Activated naive CD8-positive, alpha-beta T cell treated with anti-CD3 and anti-CD28 coated beads, Interleukin-2, amount 50 U/mL, for 24 hours (primary cell): ENCODE data around the gene PSEN2.
"Not testable (repeated sequence)": the region's sequence is repeated elsewhere in the genome, so short reads cannot be mapped to it uniquely, and the experiment has no call there.

Experiments used
- ATAC-seq: fragments of 150-1000 bp; cut with Tn5 transposase; one replicate; pipeline ENCODE4 v1.10.0; 2021
- DNase-seq: peaks from one replicate; pipeline ENCODE4 v3.0.0; 2021
- H3K27ac Mint-ChIP-seq: one replicate; pipeline ENCODE4 v1.8.0; 2021; ENCODE audit warnings: mild to moderate bottlenecking, mixed read lengths
- H3K27me3 Mint-ChIP-seq: one replicate; pipeline ENCODE4 v1.8.0; 2021; ENCODE audit warnings: mixed read lengths
- H3K36me3 Mint-ChIP-seq: one replicate; pipeline ENCODE4 v1.8.0; 2021; ENCODE audit warnings: low read depth, mixed read lengths
- H3K4me1 Mint-ChIP-seq: one replicate; pipeline ENCODE4 v1.8.0; 2021; ENCODE audit warnings: mixed read lengths
- H3K4me3 Mint-ChIP-seq: one replicate; pipeline ENCODE4 v1.8.0; 2021; ENCODE audit warnings: mild to moderate bottlenecking, moderate library complexity, mixed read lengths
- H3K9me3 Mint-ChIP-seq: one replicate; pipeline ENCODE4 v1.8.0; 2021; ENCODE audit warnings: mixed read lengths

Gene PSEN2

GRCh38 chr1:226904772-226905171, 34.4 kb downstream of the PSEN2 start:
- Mint-ChIP-seq H3K4me3 (no peak overlapping the region), H3K27me3 (no peaks in the 10 kb centered on the region), H3K36me3 (peaks cover 2% of the 10 kb centered on the region), H3K4me1 (no peaks in the 10 kb centered on the region), H3K9me3 (no peaks in the 10 kb centered on the region), H3K27ac (no peak overlapping the region)
- ATAC-seq = no peak
- DNase-seq = no peak

- H3K27ac Mint-ChIP-seq = no peak overlapping the region
- no peak for ATAC-seq
- H3K36me3 Mint-ChIP-seq = peaks cover 2% of the 10 kb centered on the region
- no peaks in the 10 kb centered on the region for H3K4me1 Mint-ChIP-seq
- DNase-seq = no peak
- no peaks in the 10 kb centered on the region for H3K27me3 Mint-ChIP-seq
- H3K9me3 Mint-ChIP-seq = no peaks in the 10 kb centered on the region
- no peak overlapping the region for H3K4me3 Mint-ChIP-seq
Measured at GRCh38 chr1:226908419-226908818, 38.0 kb downstream of the PSEN2 start.

- H3K27ac Mint-ChIP-seq = no peak overlapping the region
- H3K4me1 Mint-ChIP-seq = no peaks in the 10 kb centered on the region
- peaks cover 2% of the 10 kb centered on the region for H3K36me3 Mint-ChIP-seq
- no peaks in the 10 kb centered on the region for H3K27me3 Mint-ChIP-seq
- no peak overlapping the region for H3K4me3 Mint-ChIP-seq
- no peaks in the 10 kb centered on the region for H3K9me3 Mint-ChIP-seq
- DNase-seq = no peak
- no peak for ATAC-seq
Measured at GRCh38 chr1:226908913-226909312, 38.5 kb downstream of the PSEN2 start.

- Mint-ChIP-seq H3K4me1 (no peaks in the 10 kb centered on the region), H3K36me3 (no peaks in the 10 kb centered on the region), H3K4me3 (no peak overlapping the region), H3K9me3 (no peaks in the 10 kb centered on the region), H3K27me3 (no peaks in the 10 kb centered on the region), H3K27ac (no peak overlapping the region)
- peak; percentile 69 for ATAC-seq
- peak; percentile 41 for DNase-seq
Measured at GRCh38 chr1:226912587-226913176, 42.3 kb downstream of the PSEN2 start.

- DNase-seq = no peak
- Mint-ChIP-seq H3K4me1 (no peaks in the 10 kb centered on the region), H3K9me3 (no peaks in the 10 kb centered on the region), H3K27ac (no peak overlapping the region), H3K36me3 (no peaks in the 10 kb centered on the region), H3K4me3 (no peak overlapping the region), H3K27me3 (no peaks in the 10 kb centered on the region)
- ATAC-seq = no peak
Measured at GRCh38 chr1:226915672-226915995, 45.2 kb downstream of the PSEN2 start.

GRCh38 chr1:226916497-226916896, 46.1 kb downstream of the PSEN2 start:
- ATAC-seq = no peak
- H3K27me3 Mint-ChIP-seq = no peaks in the 10 kb centered on the region

GRCh38 chr1:226919587-226919986, 49.2 kb downstream of the PSEN2 start:
- no peaks in the 10 kb centered on the region for H3K36me3 Mint-ChIP-seq
- DNase-seq (no peak), ATAC-seq (no peak)
- H3K27me3 Mint-ChIP-seq = peaks cover 2% of the 10 kb centered on the region
- H3K4me3 Mint-ChIP-seq = no peak overlapping the region
- no peaks in the 10 kb centered on the region for H3K9me3 Mint-ChIP-seq
- H3K27ac Mint-ChIP-seq = no peak overlapping the region
- no peaks in the 10 kb centered on the region for H3K4me1 Mint-ChIP-seq

More at GRCh38 chr1:226916497-226916896, 46.1 kb downstream of the PSEN2 start:
- no peak overlapping the region for H3K27ac Mint-ChIP-seq
- no peak overlapping the region for H3K4me3 Mint-ChIP-seq
- no peaks in the 10 kb centered on the region for H3K9me3 Mint-ChIP-seq
- H3K36me3 Mint-ChIP-seq = no peaks in the 10 kb centered on the region
- no peak for DNase-seq
- H3K4me1 Mint-ChIP-seq = no peaks in the 10 kb centered on the region

GRCh38 chr1:226919995-226920394, 49.6 kb downstream of the PSEN2 start:
- no peak overlapping the region for H3K27ac Mint-ChIP-seq
- DNase-seq (no peak), ATAC-seq (no peak)
- H3K27me3 Mint-ChIP-seq = peaks cover 2% of the 10 kb centered on the region
- no peaks in the 10 kb centered on the region for H3K9me3 Mint-ChIP-seq
- no peak overlapping the region for H3K4me3 Mint-ChIP-seq
- no peaks in the 10 kb centered on the region for H3K4me1 Mint-ChIP-seq
- no peaks in the 10 kb centered on the region for H3K36me3 Mint-ChIP-seq

- Mint-ChIP-seq H3K36me3 (no peaks in the 10 kb centered on the region), H3K27ac (no peak overlapping the region), H3K4me1 (no peaks in the 10 kb centered on the region), H3K27me3 (peaks cover 2% of the 10 kb centered on the region), H3K9me3 (no peaks in the 10 kb centered on the region), H3K4me3 (no peak overlapping the region)
- DNase-seq (no peak), ATAC-seq (no peak)
Measured at GRCh38 chr1:226920446-226920894, 50.1 kb downstream of the PSEN2 start.

GRCh38 chr1:226921504-226921903, 51.1 kb downstream of the PSEN2 start:
- DNase-seq = no peak
- ATAC-seq = no peak
- H3K4me1 Mint-ChIP-seq = no peaks in the 10 kb centered on the region
- no peak overlapping the region for H3K4me3 Mint-ChIP-seq
- no peak overlapping the region for H3K27ac Mint-ChIP-seq
- no peaks in the 10 kb centered on the region for H3K9me3 Mint-ChIP-seq
- H3K36me3 Mint-ChIP-seq = no peaks in the 10 kb centered on the region
- H3K27me3 Mint-ChIP-seq = peaks cover 2% of the 10 kb centered on the region

GRCh38 chr1:226929260-226930111, 59.1 kb downstream of the PSEN2 start:
- not testable (repeated sequence) for ATAC-seq, H3K4me3 Mint-ChIP-seq, H3K27me3 Mint-ChIP-seq, H3K27ac Mint-ChIP-seq, H3K4me1 Mint-ChIP-seq, DNase-seq, H3K36me3 Mint-ChIP-seq, H3K9me3 Mint-ChIP-seq

- ATAC-seq = no peak
- peaks cover 19% of the 10 kb centered on the region for H3K9me3 Mint-ChIP-seq
- DNase-seq = no peak
Measured at GRCh38 chr1:226934483-226935237, 64.2 kb downstream of the PSEN2 start.

GRCh38 chr1:226937940-226938725, 67.7 kb downstream of the PSEN2 start:
- ATAC-seq (no peak), DNase-seq (no peak)
- Mint-ChIP-seq H3K27me3 (no peaks in the 10 kb centered on the region), H3K4me3 (peak overlapping the region; percentile 84), H3K36me3 (peaks cover 10% of the 10 kb centered on the region), H3K4me1 (peaks cover 36% of the 10 kb centered on the region), H3K9me3 (peaks cover 19% of the 10 kb centered on the region), H3K27ac (peak overlapping the region; percentile 93)

More at GRCh38 chr1:226934483-226935237, 64.2 kb downstream of the PSEN2 start:
- peaks cover 8% of the 10 kb centered on the region for H3K36me3 Mint-ChIP-seq
- no peak overlapping the region for H3K27ac Mint-ChIP-seq
- H3K27me3 Mint-ChIP-seq = no peaks in the 10 kb centered on the region
- H3K4me1 Mint-ChIP-seq = peaks cover 21% of the 10 kb centered on the region
- no peak overlapping the region for H3K4me3 Mint-ChIP-seq

GRCh38 chr1:226938903-226939437, 68.6 kb downstream of the PSEN2 start:
- no peak for DNase-seq
- Mint-ChIP-seq H3K4me3 (peak overlapping the region; percentile 84), H3K9me3 (peaks cover 16% of the 10 kb centered on the region)

More at GRCh38 chr1:226938903-226939437, 68.6 kb downstream of the PSEN2 start:
- ATAC-seq = no peak
- Mint-ChIP-seq H3K27me3 (no peaks in the 10 kb centered on the region), H3K4me1 (peaks cover 43% of the 10 kb centered on the region), H3K36me3 (peaks cover 10% of the 10 kb centered on the region), H3K27ac (peak overlapping the region; percentile 93)
